WTC11 (cell line): ENCODE results near the gene TMEM25. TPM values are rescaled to one million over a fixed set of nuclear protein-coding genes. Genes with fewer than 3 reads are reported as not detected.

ENCODE experiments used
- ATAC-seq: fragments of 200-7000 bp; cut with Tn5 transposase; 2 replicates; pipeline ENCODE4 v1.10.0; 2021; ENCODE audit warnings: mild to moderate bottlenecking, moderate library complexity
- CTCF ChIA-PET: fragments of 300-600 bp; sonication (Branson Sonifier 250); formaldehyde crosslinking; loops from one replicate; lab custom pipeline; 2021; ENCODE audit warnings: antibody characterized with exemption; lab: Charles Lee
- POLR2A ChIA-PET: fragments of 350-600 bp; sonication (Branson Sonifier 250); formaldehyde crosslinking; loops from one replicate; lab custom pipeline; 2021; ENCODE audit warnings: antibody characterized with exemption; lab: Charles Lee
- DNase-seq: peaks from one replicate; pipeline ENCODE4 v3.0.0; 2021; ENCODE audit warnings: low spot score
- H3K27ac Mint-ChIP-seq: 2 replicates; pipeline ENCODE4 v1.8.0; 2021; ENCODE audit warnings: mixed read lengths
- H3K27me3 Mint-ChIP-seq: 2 replicates; pipeline ENCODE4 v1.8.0; 2021; ENCODE audit warnings: low read depth, mild to moderate bottlenecking, moderate library complexity, mixed read lengths
- H3K36me3 Mint-ChIP-seq: 2 replicates; pipeline ENCODE4 v1.8.0; 2021; ENCODE audit warnings: mixed read lengths
- H3K4me1 Mint-ChIP-seq: 2 replicates; pipeline ENCODE4 v1.8.0; 2022; ENCODE audit warnings: mixed read lengths
- H3K4me3 Mint-ChIP-seq: 2 replicates; pipeline ENCODE4 v1.8.0; 2021; ENCODE audit warnings: mild to moderate bottlenecking, moderate library complexity, mixed read lengths
- H3K9me3 Mint-ChIP-seq: 2 replicates; pipeline ENCODE4 v1.8.0; 2021; ENCODE audit warnings: mixed read lengths
- ARID4B ChIP-seq: sonication (generic); formaldehyde crosslinking; IDR thresholded peaks from 2 replicates; pipeline ENCODE4 v1.8.0; 2023; ENCODE audit warnings: missing genetic modification reagents, mild to moderate bottlenecking, borderline replicate concordance
- ATF1 ChIP-seq: sonication (generic); formaldehyde crosslinking; IDR thresholded peaks from 2 replicates; pipeline ENCODE4 v1.8.1; 2023; ENCODE audit warnings: mild to moderate bottlenecking, moderate library complexity, missing genetic modification reagents
- ATF3 ChIP-seq: sonication (generic); formaldehyde crosslinking; conservative IDR thresholded peaks from 2 replicates; pipeline ENCODE4 v1.8.1; 2022; ENCODE audit warnings: mild to moderate bottlenecking, missing genetic modification reagents
- ELF4 ChIP-seq: sonication (generic); formaldehyde crosslinking; IDR thresholded peaks from 2 replicates; pipeline ENCODE4 v1.8.1; 2022; ENCODE audit warnings: low read depth, mild to moderate bottlenecking, moderate library complexity, missing genetic modification reagents
- HMGXB4 ChIP-seq: sonication (generic); formaldehyde crosslinking; IDR thresholded peaks from 2 replicates; pipeline ENCODE4 v1.8.1; 2023; ENCODE audit warnings: mild to moderate bottlenecking, moderate library complexity, missing genetic modification reagents
- IRF1 ChIP-seq: sonication (generic); formaldehyde crosslinking; IDR thresholded peaks from 2 replicates; pipeline ENCODE4 v1.8.0; 2023; ENCODE audit warnings: missing genetic modification reagents
- KAT7 ChIP-seq: sonication (generic); formaldehyde crosslinking; IDR thresholded peaks from 2 replicates; pipeline ENCODE4 v1.8.1; 2023; ENCODE audit warnings: missing genetic modification reagents, mild to moderate bottlenecking, borderline replicate concordance
- NFE2L1 ChIP-seq: sonication (generic); formaldehyde crosslinking; IDR thresholded peaks from 2 replicates; pipeline ENCODE4 v1.8.1; 2023; ENCODE audit warnings: missing genetic modification reagents
- NFYB ChIP-seq: sonication (generic); formaldehyde crosslinking; conservative IDR thresholded peaks from 2 replicates; pipeline ENCODE4 v1.8.0; 2022; ENCODE audit warnings: low read depth, missing genetic modification reagents
- ZBTB43 ChIP-seq: sonication (generic); formaldehyde crosslinking; IDR thresholded peaks from 2 replicates; pipeline ENCODE4 v1.8.1; 2023; ENCODE audit warnings: mild to moderate bottlenecking, missing genetic modification reagents
- ZNF317 ChIP-seq: sonication (generic); formaldehyde crosslinking; IDR thresholded peaks from 2 replicates; pipeline ENCODE4 v1.8.1; 2023; ENCODE audit warnings: low read depth, mild to moderate bottlenecking, moderate library complexity, missing genetic modification reagents, borderline replicate concordance
- total RNA-seq: library from RNA; stranded (reverse); gene quantifications from 3 replicates; pipeline ENCODE4 v1.2.3, GENCODE V29; 2021

Gene TMEM25
- total RNA-seq, 1 experiment from 2014 or later, result 19.7 TPM

- TF ChIP-seq IRF1 (no peak), KAT7 (CRISPR knock-in tag) (no peak), ATF1 (CRISPR knock-in tag) (no peak)
- TF ChIP-seq, all 79 proteins: peak for 0
Measured at GRCh38 chr11:118536726-118537125, 5.7 kb downstream of the TMEM25 start (continued).

- POLR2A ChIA-PET, result no interaction called here
- no peak overlapping the region for H3K27ac Mint-ChIP-seq
- H3K9me3 Mint-ChIP-seq, result 0 out of 2 replicates have a peak, but pooled peaks cover 6% of the 10 kb centered on the region
- TF ChIP-seq HMGXB4 (CRISPR knock-in tag) (no peak), ARID4B (CRISPR knock-in tag) (no peak), ZBTB43 (no peak), ATF3 (CRISPR knock-in tag) (no peak), NFE2L1 (CRISPR knock-in tag) (no peak), IRF1 (no peak)
- DNase-seq, result no peak
- H3K27me3 Mint-ChIP-seq, result no peaks in the 10 kb centered on the region
- no peak overlapping the region for H3K4me3 Mint-ChIP-seq
- CTCF ChIA-PET, result no interaction called here
- H3K36me3 Mint-ChIP-seq, result peaks cover 8% of the 10 kb centered on the region
- no peak for ATAC-seq
- H3K4me1 Mint-ChIP-seq, result no peaks in the 10 kb centered on the region
Measured at GRCh38 chr11:118537409-118537980, 6.5 kb downstream of the TMEM25 start.

- 0 out of 2 replicates have a peak, but pooled peaks cover 6% of the 10 kb centered on the region for H3K9me3 Mint-ChIP-seq
- CTCF ChIA-PET, result no interaction called here
- H3K27ac Mint-ChIP-seq, result no peak overlapping the region
- H3K36me3 Mint-ChIP-seq, result peaks cover 8% of the 10 kb centered on the region
- POLR2A ChIA-PET, result interaction anchor here (0.7 kb wide), 1 partner anchor 105 kb away, joined by 3 read pairs; no protein-coding TSS in a partner anchor
- no peaks in the 10 kb centered on the region for H3K4me1 Mint-ChIP-seq
- ATAC-seq, result no peak
- no peak overlapping the region for H3K4me3 Mint-ChIP-seq
- TF ChIP-seq NFYB, result no peak
- no peak for TF ChIP-seq ELF4 (CRISPR knock-in tag)
- no peak for TF ChIP-seq ZNF317 (CRISPR knock-in tag)
- H3K27me3 Mint-ChIP-seq, result no peaks in the 10 kb centered on the region
- DNase-seq, result no peak
Measured at GRCh38 chr11:118544010-118544646, 13.1 kb downstream of the TMEM25 start.
